Keratinocyte (primary cell): ENCODE data around the gene CRYBB1. TPM values are rescaled to one million over a fixed set of nuclear protein-coding genes. Genes with fewer than 3 reads are reported as not detected.

Experiments
- DNase-seq: peaks from one replicate; pipeline ENCODE4 v3.0.0-alpha.2; 2011; ENCODE audit warnings: low read depth, missing footprints, low spot score
- FAIRE-seq: peaks from 2 replicates; lab custom pipeline; 2011; peaks lifted over from hg19 to GRCh38; lab: Jason Lieb, UNC
- H2AFZ ChIP-seq: 2 replicates; pipeline ENCODE4 v1.6.0; 2012; ENCODE audit warnings: low read length, control low read depth, inconsistent platforms; ENCODE audit not compliant: control insufficient read depth
- H3K27ac ChIP-seq: 2 replicates; pipeline ENCODE4 v1.5.1; 2011; ENCODE audit warnings: low read length; ENCODE audit not compliant: control insufficient read depth, insufficient read depth
- H3K27me3 ChIP-seq: 3 replicates; pipeline ENCODE4 v1.6.0; 2011; ENCODE audit warnings: low read length; ENCODE audit not compliant: control insufficient read depth, insufficient read depth; ENCODE audit errors: extremely low read depth
- H3K36me3 ChIP-seq, 2 experiments: 2 replicates in 1 of 2; 3 replicates in 1 of 2; pipeline ENCODE4 v1.5.1; 2011; ENCODE audit warnings: low read length in 2 of 2, mild to moderate bottlenecking in 1 of 2; ENCODE audit not compliant: control insufficient read depth in 2 of 2, insufficient read depth in 2 of 2; ENCODE audit errors: extremely low read depth in 1 of 2
- H3K4me1 ChIP-seq: 3 replicates; pipeline ENCODE4 v1.5.1; 2011; ENCODE audit warnings: low read length; ENCODE audit not compliant: control insufficient read depth, insufficient read depth; ENCODE audit errors: extremely low read depth
- H3K4me2 ChIP-seq: 3 replicates; pipeline ENCODE4 v1.6.0; 2011; ENCODE audit warnings: low read depth, low read length; ENCODE audit not compliant: control insufficient read depth, insufficient read depth; ENCODE audit errors: extremely low read depth
- H3K4me3 ChIP-seq, 3 experiments: fragments of 200-600 bp in 1 of 3; sonication (generic) in 1 of 3; 2 replicates in 2 of 3; 3 replicates in 1 of 3; pipeline ENCODE4 v1.5.1; 2011 to 2016; ENCODE audit warnings: low read length in 3 of 3, mild to moderate bottlenecking in 3 of 3, control low read depth in 2 of 3, inconsistent platforms in 1 of 3, low read depth in 1 of 3, mixed read lengths in 1 of 3, mixed run types in 1 of 3, moderate library complexity in 1 of 3; ENCODE audit not compliant: control insufficient read depth in 2 of 3, insufficient read depth in 2 of 3; ENCODE audit errors: extremely low read depth in 1 of 3
- H3K79me2 ChIP-seq: 2 replicates; pipeline ENCODE4 v1.6.0; 2012; ENCODE audit warnings: low read length; ENCODE audit not compliant: control insufficient read depth, insufficient read depth
- H3K9ac ChIP-seq: 3 replicates; pipeline ENCODE4 v1.6.0; 2011; ENCODE audit warnings: low read length; ENCODE audit not compliant: control insufficient read depth, insufficient read depth; ENCODE audit errors: extremely low read depth
- H3K9me1 ChIP-seq: 3 replicates; pipeline ENCODE4 v1.6.0; 2011; ENCODE audit warnings: low read length; ENCODE audit not compliant: control insufficient read depth, insufficient read depth; ENCODE audit errors: extremely low read depth
- H3K9me3 ChIP-seq: 2 replicates; pipeline ENCODE4 v1.5.1; 2012; ENCODE audit warnings: low read depth, low read length; ENCODE audit not compliant: control insufficient read depth
- H4K20me1 ChIP-seq: 3 replicates; pipeline ENCODE4 v1.6.0; 2011; ENCODE audit warnings: low read length; ENCODE audit not compliant: control insufficient read depth, insufficient read depth; ENCODE audit errors: extremely low read depth
- EZH2 ChIP-seq: IDR thresholded peaks from one replicate; pipeline ENCODE4 v1.6.1; 2012; ENCODE audit warnings: inconsistent platforms, mild to moderate bottlenecking, low read length, moderate library complexity
- dilution Hi-C: fragments of 300-500 bp; cut with MboI; formaldehyde crosslinking; loops from one replicate; pipeline ENCODE4 v1.7.0; 2020; ENCODE audit warnings: low sequenced_read_pairs; ENCODE audit not compliant: extremely low pct_ligation_motif_present
- polyA plus RNA-seq, 5 experiments: library from polyadenylated mRNA; depleted of rRNA in 3 of 5; stranded (reverse) in 3 of 5; stranded (forward) in 1 of 5; unstranded in 1 of 5; fragments of >200 nt; gene quantifications; 1 replicate in 1 of 5; 2 replicates in 3 of 5; 3 replicates in 1 of 5; pipeline versions ENCODE4 v1.2.1 to v1.2.3, GENCODE V29; 2011 to 2012; ENCODE audit warnings: missing spikeins in 2 of 5, low read depth in 1 of 5, low replicate concordance in 1 of 5
- TF ChIP-seq, protein P1 (sequence below), 3 experiments: IDR thresholded peaks in 1 of 3; conservative IDR thresholded peaks in 1 of 3; optimal IDR thresholded peaks in 1 of 3; 2 replicates in 2 of 3; 3 replicates in 1 of 3; pipeline versions ENCODE3 to v1.5.1; 2011; ENCODE audit warnings: low read length in 3 of 3, mild to moderate bottlenecking in 3 of 3, moderate library complexity in 2 of 3, control low read depth in 1 of 3, inconsistent platforms in 1 of 3; ENCODE audit not compliant: insufficient read depth in 2 of 3; ENCODE audit errors: extremely low read depth in 1 of 3

The CRYBB1 gene
- polyA plus RNA-seq, 1 donor (not counting 4 experiments of a cell fraction or from before 2014, with no cell fraction given), result not detected

- H3K79me2 ChIP-seq, result no peaks in the 10 kb centered on the region
- peaks cover 30% of the 10 kb centered on the region for H3K27me3 ChIP-seq
- DNase-seq (no peak), FAIRE-seq (no peak)
- dilution Hi-C loops, result no loop called here
- H3K36me3 ChIP-seq, result no peaks in the 10 kb centered on the region
- no peaks in the 10 kb centered on the region for H3K9me3 ChIP-seq
- H2AFZ ChIP-seq, result no peak overlapping the region
- no peak overlapping the region for H3K27ac ChIP-seq
- H3K4me1 ChIP-seq, result peaks cover 29% of the 10 kb centered on the region
- TF ChIP-seq, protein P1, sequence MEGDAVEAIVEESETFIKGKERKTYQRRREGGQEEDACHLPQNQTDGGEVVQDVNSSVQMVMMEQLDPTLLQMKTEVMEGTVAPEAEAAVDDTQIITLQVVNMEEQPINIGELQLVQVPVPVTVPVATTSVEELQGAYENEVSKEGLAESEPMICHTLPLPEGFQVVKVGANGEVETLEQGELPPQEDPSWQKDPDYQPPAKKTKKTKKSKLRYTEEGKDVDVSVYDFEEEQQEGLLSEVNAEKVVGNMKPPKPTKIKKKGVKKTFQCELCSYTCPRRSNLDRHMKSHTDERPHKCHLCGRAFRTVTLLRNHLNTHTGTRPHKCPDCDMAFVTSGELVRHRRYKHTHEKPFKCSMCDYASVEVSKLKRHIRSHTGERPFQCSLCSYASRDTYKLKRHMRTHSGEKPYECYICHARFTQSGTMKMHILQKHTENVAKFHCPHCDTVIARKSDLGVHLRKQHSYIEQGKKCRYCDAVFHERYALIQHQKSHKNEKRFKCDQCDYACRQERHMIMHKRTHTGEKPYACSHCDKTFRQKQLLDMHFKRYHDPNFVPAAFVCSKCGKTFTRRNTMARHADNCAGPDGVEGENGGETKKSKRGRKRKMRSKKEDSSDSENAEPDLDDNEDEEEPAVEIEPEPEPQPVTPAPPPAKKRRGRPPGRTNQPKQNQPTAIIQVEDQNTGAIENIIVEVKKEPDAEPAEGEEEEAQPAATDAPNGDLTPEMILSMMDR (optimal IDR thresholded peaks at IDR 0.05 in 1 of 3, IDR thresholded peaks at IDR 0.05 in 1 of 3, conservative IDR thresholded peaks at IDR 0.05 in 1 of 3; ENCODE audit: extremely low read depth in 1 of 3, insufficient read depth in 2 of 3, low read length in 3 of 3), result no peak
- no peak for TF ChIP-seq EZH2
- H3K9ac ChIP-seq, result no peak overlapping the region
- H3K4me3 ChIP-seq, result no peak overlapping the region
- H4K20me1 ChIP-seq, result no peaks in the 10 kb centered on the region
- H3K4me2 ChIP-seq, result no peak overlapping the region
- H3K9me1 ChIP-seq, result no peaks in the 10 kb centered on the region
Measured at GRCh38 chr22:26660356-26660755, 42.5 kb upstream of the CRYBB1 start.

DNA sequence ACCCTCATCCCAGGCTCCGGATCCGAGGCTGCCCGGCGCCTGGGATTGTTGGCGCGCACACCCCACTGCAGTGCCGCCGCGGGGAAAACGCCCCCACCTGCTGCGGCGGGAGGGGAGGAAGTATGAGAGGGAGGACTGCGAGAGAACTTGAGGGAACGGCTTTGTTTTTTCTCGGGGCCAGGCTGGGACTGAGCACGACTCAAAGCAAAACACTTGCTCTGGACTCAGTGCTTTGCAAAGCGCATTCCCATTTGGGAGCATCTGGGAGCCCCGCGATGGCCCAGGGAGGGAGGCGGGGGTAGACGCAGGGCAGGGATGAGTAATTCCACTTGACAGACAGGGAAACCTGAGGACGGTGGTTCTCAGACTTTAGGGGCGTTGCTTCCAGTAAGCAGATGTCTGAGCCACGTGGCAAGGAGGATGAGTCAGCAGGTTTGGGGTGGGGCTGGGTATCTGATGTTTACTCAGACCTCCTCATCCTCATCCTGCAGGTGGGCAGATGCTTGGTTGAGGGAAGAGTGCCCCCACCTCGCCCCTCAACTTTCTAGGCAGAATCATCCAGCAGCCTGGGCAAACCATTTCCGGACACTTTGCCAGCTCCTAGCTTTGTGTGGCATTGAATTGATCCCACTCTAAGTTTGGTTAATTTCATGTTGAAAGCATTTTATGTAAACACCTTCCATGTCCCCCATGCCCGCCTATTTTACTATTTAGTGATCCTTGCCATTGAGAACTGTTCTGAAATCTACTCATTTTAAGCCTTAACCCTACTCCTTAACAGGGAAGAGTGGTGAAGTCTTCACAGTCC lies 41.0 kb upstream of the CRYBB1 start:
- Histone ChIP-seq H3K36me3 (no peaks in the 10 kb centered on the region), H3K4me2 (peak overlapping the region; percentile 79), H3K4me3 (peak overlapping the region in 2 of 3 experiments; percentile 44 to 48), H3K4me1 (peaks cover 25% of the 10 kb centered on the region), H3K79me2 (no peaks in the 10 kb centered on the region), H3K9me1 (no peaks in the 10 kb centered on the region), H3K27me3 (peaks cover 32% of the 10 kb centered on the region), H3K9ac (no peak overlapping the region), H4K20me1 (no peaks in the 10 kb centered on the region), H3K9me3 (no peaks in the 10 kb centered on the region), H2AFZ (no peak overlapping the region), H3K27ac (no peak overlapping the region)
- TF ChIP-seq, protein P1 (optimal IDR thresholded peaks at IDR 0.05 in 1 of 3, IDR thresholded peaks at IDR 0.05 in 1 of 3, conservative IDR thresholded peaks at IDR 0.05 in 1 of 3; ENCODE audit: extremely low read depth in 1 of 3, insufficient read depth in 2 of 3, low read length in 3 of 3), result no peak
- no peak for TF ChIP-seq EZH2
- DNase-seq, result peak; percentile 92
- peak; percentile 97 for FAIRE-seq
- dilution Hi-C loops, result no loop called here
